GM21381 (cell line): Measurements from ENCODE around the gene LATS2.
"Not testable (repeated sequence)": the region's sequence is repeated elsewhere in the genome, so short reads cannot be mapped to it uniquely, and the experiment has no call there.

Experiments used
- ATAC-seq: cut with Tn5 transposase; IDR thresholded peaks from one replicate; pipeline ENCODE4 v1.9.1; 2021; ENCODE audit warnings: mild to moderate bottlenecking, moderate library complexity; ENCODE audit not compliant: unreplicated experiment

The LATS2 gene

DNA sequence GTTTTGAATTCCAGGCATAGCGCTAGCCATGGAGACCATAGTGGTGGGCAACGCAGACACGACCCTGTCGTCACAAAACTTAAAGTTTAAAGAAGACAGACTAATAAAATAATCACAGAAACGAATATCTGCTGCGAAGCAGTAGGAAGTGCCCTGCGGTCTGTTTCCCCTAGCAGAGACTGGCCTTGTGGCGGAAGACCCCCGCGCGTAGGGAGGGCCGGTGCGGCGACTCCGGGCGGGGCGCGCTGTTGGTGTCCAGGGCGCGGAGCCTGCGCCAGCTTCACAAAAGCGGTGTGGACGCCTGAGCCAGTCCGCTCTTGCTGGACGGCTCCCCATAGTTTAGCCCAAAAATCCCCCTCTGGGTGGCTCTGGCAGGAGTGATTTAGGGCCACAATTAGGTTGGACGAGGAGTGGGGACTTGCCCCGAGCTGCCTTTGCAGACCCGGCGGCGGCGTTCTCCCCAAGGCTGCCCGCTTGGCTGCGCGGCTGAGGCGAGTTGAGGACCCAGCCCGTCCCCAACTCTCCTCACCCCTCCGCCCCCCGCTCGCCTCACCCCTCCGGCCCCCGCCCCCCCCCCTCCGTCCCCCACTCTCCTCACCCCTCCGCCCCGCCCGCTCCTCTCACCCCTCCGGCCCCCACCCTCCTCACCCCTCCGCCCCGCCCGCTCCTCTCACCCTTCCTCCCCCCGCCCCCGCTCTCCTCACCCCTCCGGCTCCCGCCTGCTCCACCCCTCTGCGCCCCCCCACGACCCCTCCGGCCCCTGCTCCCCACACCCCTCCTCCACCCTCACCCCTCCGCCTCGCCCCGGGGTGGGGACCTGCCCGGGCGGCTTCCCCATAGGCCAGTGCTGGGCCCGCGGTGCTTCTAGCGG is 14.2 kb upstream of the LATS2 start:
- peak; percentile 55 for ATAC-seq

DNA sequence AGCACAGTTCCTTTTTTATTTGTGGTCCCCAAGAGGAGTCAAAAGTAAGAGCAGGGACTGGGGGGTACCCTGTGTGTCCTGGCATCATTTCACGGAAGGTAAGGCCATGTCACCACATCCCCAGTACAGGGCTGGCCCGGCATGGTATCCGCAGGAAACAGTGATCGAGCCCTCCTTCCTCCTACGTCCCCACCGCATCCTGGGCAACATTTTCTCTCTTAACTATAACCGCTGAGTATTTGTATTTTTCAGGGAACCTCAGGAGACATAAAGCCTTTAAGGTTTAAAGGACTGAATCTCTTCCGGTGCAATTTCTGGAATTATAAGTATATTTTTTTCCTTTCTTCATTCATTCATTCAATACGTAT is 13.6 kb upstream of the LATS2 start:
- ATAC-seq = no peak

DNA sequence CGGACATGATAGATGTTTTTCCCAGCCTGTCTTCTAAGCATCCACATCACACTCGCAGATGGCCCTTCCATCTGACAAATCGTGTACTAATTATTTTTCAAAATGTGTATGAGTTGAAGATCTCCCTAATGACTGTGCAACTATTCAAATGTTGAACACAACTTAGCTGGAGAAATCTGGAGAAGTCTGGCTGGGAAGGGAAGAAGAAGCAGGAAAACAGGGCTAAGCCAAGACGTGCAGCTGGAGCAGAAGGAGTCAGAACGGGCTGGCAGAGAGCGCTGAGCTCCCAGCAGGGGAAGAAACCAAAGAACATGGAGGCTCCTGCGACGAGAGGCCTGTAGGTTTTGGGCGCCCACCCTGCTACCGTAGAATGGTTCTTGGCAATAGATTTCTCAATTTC is 13.2 kb upstream of the LATS2 start:
- no peak for ATAC-seq

DNA sequence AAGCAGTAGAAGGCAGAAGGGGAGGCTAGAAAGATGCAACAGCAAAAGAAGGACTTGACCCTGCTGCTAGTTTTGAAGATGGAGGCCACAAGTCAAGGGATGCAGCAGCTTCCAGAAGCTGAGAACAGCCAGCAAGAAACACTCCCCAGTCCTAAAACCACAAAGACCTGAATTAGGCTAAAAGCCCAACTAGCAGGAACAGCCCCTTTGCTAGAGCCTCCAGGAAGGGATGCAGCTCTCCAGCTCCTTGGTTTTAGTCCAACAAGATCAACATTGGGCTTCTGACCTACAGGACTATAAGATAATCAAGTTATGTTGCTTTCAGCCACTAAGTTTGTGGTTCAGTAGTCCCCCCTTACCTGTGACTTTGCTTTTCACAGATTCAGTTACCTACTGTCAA is 10.5 kb upstream of the LATS2 start:
- no peak for ATAC-seq

DNA sequence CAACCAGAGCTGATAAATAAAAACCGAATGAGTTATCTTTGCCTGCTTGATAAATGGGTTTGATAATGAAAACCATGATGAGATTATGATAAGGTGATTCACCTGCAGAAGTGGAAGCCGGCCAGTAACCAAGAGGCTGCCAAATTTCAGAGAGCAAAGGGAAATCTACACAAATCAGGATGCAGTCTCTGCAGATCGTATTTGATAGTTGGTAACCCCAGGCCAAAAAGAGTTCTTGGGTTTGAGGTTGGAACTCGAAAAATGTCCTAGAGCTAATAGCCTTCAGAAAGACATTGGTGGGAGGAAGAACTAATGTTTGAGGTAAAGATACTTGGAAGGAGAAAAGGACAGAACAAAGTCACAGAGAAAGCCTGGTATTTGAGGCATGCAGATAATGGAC is 9.6 kb upstream of the LATS2 start:
- ATAC-seq = no peak

DNA sequence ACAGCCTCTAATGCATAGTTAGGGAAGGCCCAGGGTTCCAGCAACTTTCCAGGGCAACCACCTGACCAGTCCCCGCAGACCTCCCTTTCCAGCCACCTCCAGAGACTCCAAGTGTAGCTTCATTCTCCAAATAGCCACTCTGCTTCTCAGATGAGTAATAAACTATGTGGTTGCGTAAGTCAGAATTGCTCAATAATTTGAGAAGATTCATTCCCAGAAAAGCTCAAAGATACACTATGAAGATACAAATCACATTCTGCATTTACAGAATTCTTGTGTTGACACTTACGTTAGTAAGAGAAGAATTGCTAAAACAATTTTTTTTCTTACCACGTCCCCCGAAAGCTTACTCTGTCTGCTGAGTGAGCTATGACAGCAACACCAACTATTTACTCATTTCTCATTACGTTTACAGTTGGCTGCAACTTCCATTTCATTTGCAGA is 8.2 kb upstream of the LATS2 start:
- no peak for ATAC-seq

DNA sequence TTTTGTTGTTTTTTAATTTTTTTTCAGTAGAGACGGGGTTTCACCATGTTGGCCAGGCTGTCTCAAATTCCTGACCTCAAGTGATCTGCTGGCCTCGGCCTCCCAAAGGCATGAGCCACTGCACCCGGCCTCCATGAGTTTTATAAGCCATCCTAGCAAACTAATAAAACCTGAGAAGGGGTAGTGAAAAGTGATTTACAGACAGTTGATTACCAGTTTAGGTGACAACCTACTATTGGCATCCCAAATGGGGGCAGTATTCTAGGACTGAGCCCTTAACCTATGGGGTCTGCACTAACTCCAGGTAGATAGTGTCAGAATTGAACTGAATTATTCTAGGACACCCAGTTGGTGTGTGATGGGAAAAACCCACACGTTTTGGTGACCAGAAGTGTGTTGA is 6.5 kb upstream of the LATS2 start:
- no peak for ATAC-seq

DNA sequence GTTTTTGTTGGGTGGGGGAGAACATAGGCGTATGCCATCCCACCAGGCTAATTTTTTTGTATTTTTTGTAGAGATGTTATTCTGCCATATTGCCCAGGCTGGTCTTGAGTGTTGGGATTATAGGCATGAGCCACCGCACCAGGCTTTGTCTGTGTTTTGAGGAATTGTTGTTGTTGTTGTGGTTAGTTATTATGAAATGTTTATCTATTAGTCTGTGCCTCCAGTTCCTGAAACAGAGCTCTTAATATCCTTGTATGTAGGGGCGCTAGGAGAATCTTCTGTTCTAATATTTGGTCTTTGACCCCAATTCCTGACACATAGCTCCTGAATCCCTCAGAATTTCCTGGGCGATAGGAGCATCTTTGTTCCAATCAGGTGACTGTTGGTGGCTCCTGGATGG is 5.6 kb upstream of the LATS2 start:
- ATAC-seq = no peak

DNA sequence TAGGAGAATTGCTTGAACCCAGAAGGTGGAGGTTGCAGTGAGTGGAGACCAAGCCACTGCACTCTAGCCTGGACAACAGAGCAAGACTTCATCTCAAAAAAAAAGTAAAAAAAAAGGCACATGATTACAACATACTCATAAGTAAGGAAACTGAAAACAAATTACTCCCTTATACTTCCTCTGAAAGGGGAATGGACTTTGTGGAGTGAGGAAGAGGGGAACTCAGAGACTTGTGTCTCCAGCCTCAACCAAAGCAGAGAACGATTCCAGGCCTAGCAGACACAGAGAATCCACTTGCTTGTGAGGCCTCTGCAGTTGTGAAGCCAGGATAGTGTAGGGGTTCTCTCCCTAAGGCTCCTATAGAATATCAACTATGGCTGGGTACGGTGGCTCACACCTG is 4.3 kb upstream of the LATS2 start:
- ATAC-seq = no peak

DNA sequence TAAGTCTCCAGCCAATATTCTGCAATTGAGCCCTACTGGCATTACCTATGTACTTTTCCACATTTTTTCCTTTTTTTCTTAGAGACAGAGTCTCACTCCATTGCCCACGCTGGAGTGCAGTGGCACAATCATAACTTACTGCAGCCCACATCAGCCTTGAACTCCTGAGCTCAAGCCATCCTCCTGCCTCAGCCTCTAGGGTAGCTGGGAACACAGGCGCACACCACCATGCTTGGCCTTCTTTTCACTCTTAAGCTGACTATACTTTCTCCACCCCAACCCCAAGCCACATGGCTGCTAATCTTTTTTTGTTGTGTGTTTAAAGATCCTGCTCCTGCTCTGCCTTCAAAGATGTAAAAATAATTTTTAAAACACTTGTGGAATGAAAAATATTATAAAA is 1.6 kb upstream of the LATS2 start:
- no peak for ATAC-seq

DNA sequence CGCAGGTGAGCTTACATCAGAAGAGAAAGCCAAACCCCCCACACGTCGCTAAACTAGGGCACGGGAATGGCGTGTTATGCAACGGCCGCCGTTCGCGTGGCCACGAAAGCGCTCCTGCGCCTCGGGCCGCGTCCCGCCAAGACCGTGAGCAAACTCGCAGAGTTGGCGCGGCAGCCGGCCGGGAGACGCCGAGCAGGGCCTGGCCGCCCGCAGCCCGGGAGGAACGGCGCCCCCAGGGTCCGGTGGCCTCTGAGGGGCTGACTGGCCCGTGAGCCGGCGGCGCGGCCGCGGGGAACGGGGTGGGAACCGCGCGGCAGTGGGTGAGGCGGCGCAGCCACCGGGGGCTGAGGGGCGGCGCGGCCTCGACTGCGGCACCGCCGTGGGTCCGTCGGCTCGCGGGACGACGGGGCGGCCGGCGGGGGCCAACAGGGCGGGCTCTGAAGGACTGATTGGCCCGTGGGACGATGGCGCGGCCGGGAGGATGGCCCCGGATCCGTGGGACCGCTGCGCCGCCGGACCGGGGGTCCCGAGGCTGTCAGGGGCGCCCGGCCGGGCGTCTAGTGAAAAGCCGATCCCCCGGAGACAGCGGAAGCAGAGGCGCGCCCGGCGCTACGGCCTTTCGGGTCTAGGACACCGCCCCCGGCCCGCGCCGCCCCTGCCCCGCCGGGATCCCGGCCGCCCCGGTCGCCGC is 903 bp downstream of the LATS2 start:
- ATAC-seq = peak; percentile 20

DNA sequence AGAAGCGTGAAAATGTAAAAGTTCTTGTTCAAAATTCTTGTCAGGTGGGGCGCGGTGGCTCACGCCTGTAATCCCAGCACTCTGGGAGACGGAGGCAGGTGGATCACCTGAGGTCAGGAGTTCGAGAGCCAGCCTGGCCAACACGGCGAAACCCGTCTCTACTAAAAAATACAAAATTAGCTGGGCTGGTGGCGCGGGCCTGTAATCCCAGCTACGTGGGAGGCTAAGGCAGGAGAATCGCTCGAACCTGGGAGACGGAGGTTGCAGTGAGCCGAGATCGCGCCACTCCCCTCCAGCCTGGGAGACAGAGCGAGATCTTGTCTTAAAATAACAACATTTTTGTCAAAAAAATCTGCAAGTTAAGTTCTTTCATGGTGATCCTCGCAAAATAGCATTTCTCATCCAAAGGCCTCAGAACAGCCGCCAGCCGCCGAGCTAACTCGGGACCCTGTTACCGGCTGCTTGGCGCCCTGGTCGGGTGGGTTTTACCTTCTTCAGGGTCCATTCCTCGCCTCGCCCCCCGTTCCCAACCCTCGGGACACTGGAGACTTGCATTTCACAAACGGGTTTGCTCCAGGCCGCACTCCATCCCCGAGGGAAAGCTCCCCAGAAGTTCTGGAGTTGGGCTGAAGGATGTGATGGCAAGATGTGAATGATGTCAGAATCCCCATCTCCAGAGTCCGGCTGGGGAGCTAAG is 1.6 kb downstream of the LATS2 start:
- no peak for ATAC-seq

DNA sequence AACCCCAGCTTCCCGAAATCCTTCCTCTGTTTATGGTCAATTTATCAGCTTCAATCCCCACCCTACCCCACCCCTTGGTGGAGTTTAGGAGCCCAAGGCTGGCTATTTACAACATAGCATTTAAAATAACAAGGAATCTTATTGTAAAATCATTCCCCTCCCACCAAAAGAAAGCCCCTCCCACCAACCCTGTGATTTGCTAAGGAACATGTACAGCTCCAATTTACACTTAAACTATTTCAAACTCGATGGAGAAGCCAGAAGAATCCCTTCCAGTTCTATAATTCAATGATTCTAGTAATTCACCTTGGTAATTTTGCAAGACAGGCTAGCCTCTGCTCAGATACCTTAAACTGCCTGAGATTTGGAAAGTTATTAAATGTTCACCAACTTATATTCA is 3.0 kb downstream of the LATS2 start:
- no peak for ATAC-seq

DNA sequence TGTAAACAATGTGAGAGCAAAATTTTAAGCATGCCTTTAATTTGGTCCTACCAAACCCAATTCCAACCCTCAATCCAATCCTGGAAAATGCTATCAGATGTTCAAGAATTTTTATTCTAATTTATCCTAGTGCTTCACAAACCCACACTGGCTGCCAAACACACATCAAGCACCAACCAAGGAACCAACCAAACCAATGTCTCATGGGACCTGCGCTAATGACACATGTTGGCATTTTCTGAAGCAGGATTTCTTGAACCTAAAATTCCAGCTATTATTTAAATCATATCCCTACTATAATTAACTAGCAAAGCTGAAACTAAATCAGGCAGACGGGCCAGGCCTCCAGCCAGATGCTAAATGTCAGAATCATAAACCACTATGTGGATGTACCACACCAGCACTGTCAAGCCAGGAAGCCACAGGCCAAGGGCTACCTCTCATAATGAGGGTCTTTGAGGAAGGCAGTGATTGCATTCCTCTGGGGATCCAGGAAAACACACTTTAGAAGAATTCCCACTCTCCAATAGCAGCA is 5.8 kb downstream of the LATS2 start:
- no peak for ATAC-seq

DNA sequence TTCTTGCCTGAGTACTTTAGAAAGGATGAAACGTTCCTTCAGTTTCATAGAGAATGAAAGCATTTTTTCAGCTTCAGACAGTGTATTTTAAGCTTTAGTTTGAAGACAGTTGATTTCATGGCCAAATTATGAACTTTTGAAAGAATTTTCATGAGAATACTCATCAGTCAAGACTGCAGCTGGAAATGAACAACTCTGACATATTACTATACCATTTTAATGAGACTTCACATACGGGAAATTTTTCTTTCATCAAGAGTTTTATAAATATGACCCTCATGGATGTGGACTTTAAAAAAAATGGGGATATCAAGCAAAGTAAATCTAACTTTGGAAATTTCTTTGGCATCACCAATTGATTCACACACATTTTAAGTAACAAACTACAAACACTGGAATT is 6.4 kb downstream of the LATS2 start:
- ATAC-seq = no peak

DNA sequence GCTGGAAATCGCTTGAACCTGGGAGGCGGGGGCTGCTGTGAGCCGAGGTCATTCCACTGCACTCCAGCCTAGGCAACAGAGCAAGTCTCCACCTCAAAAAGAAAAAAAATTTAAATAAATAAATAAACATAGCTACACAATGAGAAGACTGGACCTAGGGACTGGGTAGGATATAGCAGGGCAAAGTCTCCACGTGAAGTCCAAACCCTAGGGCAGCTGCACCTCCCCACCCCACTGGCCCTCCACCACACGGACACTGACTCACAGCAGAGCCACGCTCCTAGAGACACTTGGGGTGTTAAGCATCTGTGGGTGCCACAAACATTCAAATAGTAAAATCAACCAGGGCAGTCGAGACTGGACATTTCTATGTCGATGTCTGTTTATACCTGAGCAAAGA is 7.1 kb downstream of the LATS2 start:
- no peak for ATAC-seq

DNA sequence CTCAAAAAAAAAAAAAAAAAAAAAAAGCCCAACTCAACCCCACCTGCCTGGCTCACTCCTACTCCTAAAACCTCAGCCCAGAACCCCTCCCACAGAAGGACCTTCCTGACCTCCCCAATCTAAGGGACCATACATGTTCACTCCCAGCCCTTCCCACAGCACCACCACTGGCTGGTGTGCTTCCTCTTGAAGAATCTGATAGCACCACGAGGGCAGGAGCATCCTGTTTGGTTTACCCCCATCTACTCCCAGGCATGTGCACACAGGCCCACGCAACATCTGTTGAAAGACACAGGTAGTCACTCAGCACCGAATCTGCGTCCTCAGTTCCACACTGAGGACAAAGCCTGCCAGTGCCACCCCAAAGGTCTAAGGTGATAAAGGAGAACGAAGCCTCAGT is 8.2 kb downstream of the LATS2 start:
- ATAC-seq = no peak

DNA sequence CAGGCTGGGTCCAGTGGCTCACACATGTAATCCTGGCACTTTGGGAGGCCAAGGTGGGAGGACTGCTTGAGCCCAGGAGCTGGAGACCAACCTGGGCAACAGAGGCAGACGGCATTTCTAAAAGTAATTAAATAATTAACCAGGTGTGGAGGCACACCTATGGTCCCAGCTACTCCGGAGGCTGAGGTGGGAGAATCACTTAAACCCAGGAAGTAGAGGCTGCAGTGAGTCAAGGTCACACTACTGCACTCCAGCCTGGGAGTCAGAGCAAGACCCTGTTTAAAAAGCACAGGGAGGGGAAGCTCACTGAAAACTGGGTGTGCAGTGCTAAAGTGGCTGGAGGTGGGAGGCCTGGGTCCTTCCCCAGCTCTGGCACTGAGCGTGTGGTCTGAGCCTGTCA is 9.7 kb downstream of the LATS2 start:
- ATAC-seq = no peak

DNA sequence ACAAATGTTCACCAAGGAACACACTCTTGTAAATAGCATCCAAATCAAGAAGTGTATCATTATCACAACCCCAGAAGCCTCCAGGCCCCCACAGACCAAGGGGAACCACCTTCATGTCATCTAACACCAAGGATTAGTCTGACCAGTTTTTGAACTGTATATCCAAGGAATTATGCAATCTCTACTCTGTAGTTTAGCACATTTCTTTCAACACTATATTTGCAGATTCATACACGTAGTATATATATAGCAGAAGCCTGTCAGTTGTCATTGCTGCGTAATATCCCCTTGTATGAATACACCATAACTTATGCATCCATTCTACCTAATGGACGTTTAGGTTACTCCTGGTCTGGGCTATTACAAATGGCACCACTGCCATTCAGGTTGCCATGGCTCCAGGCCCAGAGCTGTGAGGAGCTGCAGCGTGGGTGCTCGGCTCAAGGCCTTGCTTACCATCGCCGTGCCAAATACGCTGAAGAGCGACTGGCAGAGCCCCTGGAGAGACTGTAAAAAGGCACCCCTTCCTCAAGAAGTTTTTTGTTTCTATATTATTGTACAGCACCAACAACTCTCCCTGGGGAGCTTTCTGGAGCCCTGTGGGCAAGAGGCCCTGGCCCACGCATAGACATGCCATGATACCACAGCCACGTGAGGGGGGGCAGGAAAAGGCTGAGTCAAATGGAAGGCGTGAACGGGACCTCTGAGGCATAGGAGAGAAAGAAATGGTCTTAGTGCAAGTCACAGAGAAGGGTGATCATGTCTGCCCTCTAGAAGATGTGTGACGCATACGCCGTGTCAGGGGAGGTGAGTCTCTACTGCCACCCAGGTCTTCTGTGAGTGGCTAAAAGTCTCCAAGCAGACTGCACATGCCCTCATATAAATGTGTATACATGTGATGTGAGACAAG is 10.8 kb downstream of the LATS2 start:
- no peak for ATAC-seq

DNA sequence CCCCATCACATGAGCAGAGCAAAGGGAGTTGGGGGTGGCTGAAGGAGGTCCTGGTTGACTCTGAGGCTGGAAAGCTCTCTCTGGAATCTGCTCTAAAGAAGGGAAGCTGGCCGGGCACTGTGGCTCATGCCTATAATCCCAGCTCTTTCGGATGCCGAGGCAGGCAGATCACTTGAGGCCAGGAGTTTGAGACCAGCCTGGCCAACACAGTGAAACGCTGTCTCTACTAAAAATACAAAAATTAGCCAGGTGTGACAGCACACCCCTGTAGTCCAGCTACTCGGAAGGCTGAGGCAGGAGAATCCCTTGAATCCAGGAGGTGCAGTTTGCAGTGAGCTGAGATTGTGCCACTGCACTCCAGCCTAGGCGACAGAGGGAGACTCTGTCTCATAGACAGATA is 11.7 kb downstream of the LATS2 start:
- not testable (repeated sequence) for ATAC-seq
